ENCODE results near the gene VASH1. TPM values are rescaled to one million over a fixed set of nuclear protein-coding genes. Genes with fewer than 3 reads are reported as not detected.

Gene VASH1
- polyA plus RNA-seq, 1 experiment, result 5.0 TPM

GRCh38 chr14:76716285-76716684 lies 45.0 kb upstream of the VASH1 start:
- no peak overlapping the region for H3K27ac ChIP-seq (ENCODE audit: low read depth, low read length)
- POLR2A ChIA-PET, result no interaction called here

GRCh38 chr14:76717508-76718290 lies 43.6 kb upstream of the VASH1 start:
- ChIA-PET POLR2A (no interaction called here), CTCF (interaction anchor here (0.8 to 1.7 kb wide), 2 partner anchors 8 to 67 kb away, joined by 5 read pairs; no protein-coding TSS in a partner anchor)
- TF ChIP-seq CTCF (IDR thresholded peaks at IDR 0.05; ENCODE audit: low read depth, low read length), result no peak
- Histone ChIP-seq H3K9me3 (ENCODE audit: control insufficient read depth, insufficient read depth, low read length) (no peaks in the 10 kb centered on the region), H3K4me3 (ENCODE audit: low read depth, low read length) (no peak overlapping the region), H3K27ac (ENCODE audit: low read depth, low read length) (no peak overlapping the region), H3K27me3 (ENCODE audit: control insufficient read depth, insufficient read depth, low read length) (peaks cover 21% of the 10 kb centered on the region)
- DNase-seq (ENCODE audit: low read depth, low spot score), result no peak

More at GRCh38 chr14:76716285-76716684, 45.0 kb upstream of the VASH1 start:
- CTCF ChIA-PET, result interaction anchor here (1.7 kb wide), 1 partner anchor 68 kb away, joined by 5 read pairs; no protein-coding TSS in a partner anchor
- no peaks in the 10 kb centered on the region for H3K9me3 ChIP-seq (ENCODE audit: control insufficient read depth, insufficient read depth, low read length)
- peaks cover 25% of the 10 kb centered on the region for H3K27me3 ChIP-seq (ENCODE audit: control insufficient read depth, insufficient read depth, low read length)
- TF ChIP-seq CTCF (IDR thresholded peaks at IDR 0.05; ENCODE audit: low read depth, low read length), result no peak
- no peak for DNase-seq (ENCODE audit: low read depth, low spot score)
- H3K4me3 ChIP-seq (ENCODE audit: low read depth, low read length), result no peak overlapping the region

GRCh38 chr14:76718306-76719040 lies 42.8 kb upstream of the VASH1 start:
- no peak for DNase-seq (ENCODE audit: low read depth, low spot score)
- no peaks in the 10 kb centered on the region for H3K9me3 ChIP-seq (ENCODE audit: control insufficient read depth, insufficient read depth, low read length)
- ChIA-PET POLR2A (no interaction called here), CTCF (interaction anchor here (0.6 to 0.8 kb wide), 4 partner anchors 9 to 364 kb away, joined by 4 to 5 read pairs (median 4); no protein-coding TSS in a partner anchor)
- TF ChIP-seq CTCF (IDR thresholded peaks at IDR 0.05; ENCODE audit: low read depth, low read length), result no peak
- no peak overlapping the region for H3K4me3 ChIP-seq (ENCODE audit: low read depth, low read length)
- H3K27me3 ChIP-seq (ENCODE audit: control insufficient read depth, insufficient read depth, low read length), result peaks cover 17% of the 10 kb centered on the region
- H3K27ac ChIP-seq (ENCODE audit: low read depth, low read length), result no peak overlapping the region

- TF ChIP-seq CTCF (IDR thresholded peaks at IDR 0.05; ENCODE audit: low read depth, low read length), result no peak
- H3K27ac ChIP-seq (ENCODE audit: low read depth, low read length), result no peak overlapping the region
- peaks cover 17% of the 10 kb centered on the region for H3K27me3 ChIP-seq (ENCODE audit: control insufficient read depth, insufficient read depth, low read length)
- H3K4me3 ChIP-seq (ENCODE audit: low read depth, low read length), result no peak overlapping the region
- no peaks in the 10 kb centered on the region for H3K9me3 ChIP-seq (ENCODE audit: control insufficient read depth, insufficient read depth, low read length)
- no peak for DNase-seq (ENCODE audit: low read depth, low spot score)
- CTCF ChIA-PET, result interaction anchor here (4.6 kb wide), 1 partner anchor 9 kb away, joined by 30 read pairs; no protein-coding TSS in a partner anchor
- POLR2A ChIA-PET, result no interaction called here
Measured at GRCh38 chr14:76719666-76720065, 41.6 kb upstream of the VASH1 start.

Data from AG04450 (cell line).